HCT116 (cell line): ENCODE results near the gene CES1. TPM values are rescaled to one million over a fixed set of nuclear protein-coding genes. Genes with fewer than 3 reads are reported as not detected.
"Not testable (repeated sequence)": the region's sequence is repeated elsewhere in the genome, so short reads cannot be mapped to it uniquely, and the experiment has no call there.

ENCODE experiments used
- ATAC-seq: fragments of 200-7000 bp; cut with Tn5 transposase; 2 replicates; pipeline ENCODE4 v1.9.1; 2020; ENCODE audit warnings: mild to moderate bottlenecking, moderate library complexity
- BruUV-seq: library from RNA; stranded (reverse); fragments of 400-500 nt; replicated peaks from 2 replicates; lab custom pipeline; 2021; lab: Mats Ljungman, UMichigan
- CTCF ChIA-PET: fragments of 300-600 bp; sonication (Branson Sonifier 250); formaldehyde crosslinking; loops from one replicate; lab custom pipeline; 2021; ENCODE audit warnings: antibody characterized with exemption; lab: Charles Lee
- POLR2A ChIA-PET: fragments of 300-600, 350-600 bp; sonication (Branson Sonifier 250); formaldehyde crosslinking; loops from one replicate; lab custom pipeline; 2021; ENCODE audit warnings: antibody characterized with exemption; lab: Charles Lee
- RAD21 ChIA-PET, 2 experiments: fragments of 300-600 bp; sonication (Branson Sonifier 250); formaldehyde crosslinking; loops; one replicate each; lab custom pipeline; 2023; ENCODE audit warnings: low total read pairs in 2 of 2; ENCODE audit not compliant: uncharacterized antibody in 2 of 2, unreplicated experiment in 2 of 2, low non-redundant PET in 1 of 2; lab: Charles Lee
- DNase-seq: peaks from one replicate; pipeline ENCODE4 v3.0.0-alpha.2; 2010; ENCODE audit warnings: low read depth, low spot score
- H2AFZ ChIP-seq: fragments of 200-600 bp; shearing (Covaris generic), sonication (generic); 2 replicates; pipeline ENCODE4 v1.6.1; 2017; ENCODE audit warnings: low read depth, mixed run types, mixed read lengths, antibody characterized with exemption, low read length; ENCODE audit not compliant: poor library complexity, severe bottlenecking
- H3K27ac ChIP-seq: 2 replicates; pipeline ENCODE4 v1.5.1; 2012; ENCODE audit warnings: low read depth, low read length
- H3K27me3 ChIP-seq: fragments of 200-600 bp; sonication (generic); 2 replicates; pipeline ENCODE4 v1.6.1; 2016; ENCODE audit warnings: mixed run types, low read length, mixed read lengths; ENCODE audit not compliant: insufficient read depth
- H3K36me3 ChIP-seq, 2 experiments: fragments of 200-500 bp in 1 of 2; fragments of 200-600 bp in 1 of 2; sonication (Bioruptor generic) in 1 of 2; sonication (generic) in 1 of 2; 2 replicates each; pipeline versions ENCODE4 v1.5.1 to v1.6.1; 2014 to 2016; ENCODE audit warnings: low read length in 2 of 2, inconsistent platforms in 1 of 2, mixed read lengths in 1 of 2, mixed run types in 1 of 2; ENCODE audit not compliant: insufficient read depth in 2 of 2, control insufficient read depth in 1 of 2
- H3K4me1 ChIP-seq, 2 experiments: fragments of 200-600 bp in 1 of 2; sonication (generic) in 1 of 2; 2 replicates each; pipeline versions ENCODE4 v1.5.1 to v1.6.1; 2012 to 2017; ENCODE audit warnings: low read length in 2 of 2, inconsistent platforms in 1 of 2, mild to moderate bottlenecking in 1 of 2, mixed read lengths in 1 of 2, mixed run types in 1 of 2, moderate library complexity in 1 of 2; ENCODE audit not compliant: insufficient read depth in 2 of 2, control insufficient read depth in 1 of 2
- H3K4me2 ChIP-seq: fragments of 200-600 bp; sonication (generic); 2 replicates; pipeline ENCODE4 v1.6.1; 2017; ENCODE audit warnings: mixed run types, low read length, mixed read lengths
- H3K4me3 ChIP-seq, 2 experiments: fragments of 200-600 bp in 1 of 2; sonication (generic) in 1 of 2; replicated peaks in 1 of 2; 2 replicates each; pipeline ENCODE4 v1.5.1; 2011 to 2016; ENCODE audit warnings: low read length in 2 of 2, control low read depth in 1 of 2, low read depth in 1 of 2, mild to moderate bottlenecking in 1 of 2, mixed read lengths in 1 of 2, mixed run types in 1 of 2
- H3K79me2 ChIP-seq: fragments of 200-600 bp; sonication (generic); 2 replicates; pipeline ENCODE4 v1.6.1; 2017; ENCODE audit warnings: mild to moderate bottlenecking, mixed run types, low read length, moderate library complexity, mixed read lengths; ENCODE audit not compliant: insufficient read depth
- H3K9ac ChIP-seq: fragments of 200-600 bp; sonication (generic); 2 replicates; pipeline ENCODE4 v1.6.1; 2016; ENCODE audit warnings: low read length, mixed read lengths
- H3K9me2 ChIP-seq: fragments of 200-600 bp; sonication (generic), shearing (Covaris generic); 2 replicates; pipeline ENCODE4 v1.6.1; 2017; ENCODE audit warnings: mixed run types, mild to moderate bottlenecking, moderate library complexity; ENCODE audit not compliant: insufficient read depth
- H3K9me3 ChIP-seq, 2 experiments: fragments of 200-500 bp in 1 of 2; fragments of 200-600 bp in 1 of 2; sonication (Bioruptor generic) in 1 of 2; sonication (generic) in 1 of 2; 2 replicates each; pipeline ENCODE4 v1.6.1; 2014 to 2017; ENCODE audit warnings: low read length in 2 of 2, mixed read lengths in 2 of 2, inconsistent platforms in 1 of 2, low read depth in 1 of 2, mild to moderate bottlenecking in 1 of 2, mixed run types in 1 of 2, moderate library complexity in 1 of 2; ENCODE audit not compliant: control insufficient read depth in 1 of 2, insufficient read depth in 1 of 2
- H4K20me1 ChIP-seq: fragments of 200-600 bp; sonication (generic), shearing (Covaris generic); 2 replicates; pipeline ENCODE4 v1.6.1; 2017; ENCODE audit warnings: mixed run types, mild to moderate bottlenecking, moderate library complexity; ENCODE audit not compliant: insufficient read depth
- MAX ChIP-seq: IDR thresholded peaks from 2 replicates; pipeline ENCODE4 v1.6.1; 2012
- POLR2A ChIP-seq: IDR thresholded peaks from 2 replicates; pipeline ENCODE4 v1.7.0; 2011; ENCODE audit warnings: borderline replicate concordance; ENCODE audit not compliant: insufficient read depth, insufficient read length; ENCODE audit errors: extremely low read depth
- RAD21 ChIP-seq: IDR thresholded peaks from 2 replicates; pipeline ENCODE4 v1.6.1; 2012; ENCODE audit warnings: low read depth, mild to moderate bottlenecking
- SP1 ChIP-seq: IDR thresholded peaks from 2 replicates; pipeline ENCODE4 v1.6.1; 2012; ENCODE audit warnings: low read depth
- intact Hi-C: fragments of 100-400 bp; cut with micrococcal nuclease; formaldehyde crosslinking; loops from 2 replicates; pipeline ENCODE4 v1.10.0; 2022
- total RNA-seq: library from RNA; stranded (reverse); gene quantifications from one replicate; pipeline ENCODE4 v1.2.1, GENCODE V29; 2021; ENCODE audit not compliant: unreplicated experiment
- TF ChIP-seq, protein P1 (sequence below): IDR thresholded peaks from 2 replicates; pipeline ENCODE4 v1.6.1; 2011; ENCODE audit warnings: mild to moderate bottlenecking, low read length, moderate library complexity; ENCODE audit not compliant: insufficient replicate concordance; ENCODE audit errors: extremely low read depth
- TF ChIP-seq, protein P2 (sequence below), 3 experiments: fragments of 200-600 bp in 1 of 3; sonication (generic) in 1 of 3; IDR thresholded peaks in 2 of 3; conservative IDR thresholded peaks in 1 of 3; 2 replicates each; pipeline ENCODE4 v1.5.1; 2012 to 2017; ENCODE audit warnings: low read depth in 2 of 3, low read length in 2 of 3, antibody characterized with exemption in 1 of 3, borderline replicate concordance in 1 of 3, control low read depth in 1 of 3, mild to moderate bottlenecking in 1 of 3, mixed read lengths in 1 of 3, mixed run types in 1 of 3, moderate library complexity in 1 of 3; ENCODE audit not compliant: insufficient read depth in 1 of 3

The CES1 gene
- total RNA-seq, 1 experiment from 2014 or later: 1.8 TPM

GRCh38 chr16:55817236-55817912, 15.5 kb downstream of the CES1 start (continued):
- TF ChIP-seq, protein P1, sequence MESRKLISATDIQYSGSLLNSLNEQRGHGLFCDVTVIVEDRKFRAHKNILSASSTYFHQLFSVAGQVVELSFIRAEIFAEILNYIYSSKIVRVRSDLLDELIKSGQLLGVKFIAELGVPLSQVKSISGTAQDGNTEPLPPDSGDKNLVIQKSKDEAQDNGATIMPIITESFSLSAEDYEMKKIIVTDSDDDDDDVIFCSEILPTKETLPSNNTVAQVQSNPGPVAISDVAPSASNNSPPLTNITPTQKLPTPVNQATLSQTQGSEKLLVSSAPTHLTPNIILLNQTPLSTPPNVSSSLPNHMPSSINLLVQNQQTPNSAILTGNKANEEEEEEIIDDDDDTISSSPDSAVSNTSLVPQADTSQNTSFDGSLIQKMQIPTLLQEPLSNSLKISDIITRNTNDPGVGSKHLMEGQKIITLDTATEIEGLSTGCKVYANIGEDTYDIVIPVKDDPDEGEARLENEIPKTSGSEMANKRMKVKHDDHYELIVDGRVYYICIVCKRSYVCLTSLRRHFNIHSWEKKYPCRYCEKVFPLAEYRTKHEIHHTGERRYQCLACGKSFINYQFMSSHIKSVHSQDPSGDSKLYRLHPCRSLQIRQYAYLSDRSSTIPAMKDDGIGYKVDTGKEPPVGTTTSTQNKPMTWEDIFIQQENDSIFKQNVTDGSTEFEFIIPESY: no peak
- TF ChIP-seq SP1 (no peak), RAD21 (no peak), MAX (no peak), POLR2A (no peak)
- TF ChIP-seq, protein P2, sequence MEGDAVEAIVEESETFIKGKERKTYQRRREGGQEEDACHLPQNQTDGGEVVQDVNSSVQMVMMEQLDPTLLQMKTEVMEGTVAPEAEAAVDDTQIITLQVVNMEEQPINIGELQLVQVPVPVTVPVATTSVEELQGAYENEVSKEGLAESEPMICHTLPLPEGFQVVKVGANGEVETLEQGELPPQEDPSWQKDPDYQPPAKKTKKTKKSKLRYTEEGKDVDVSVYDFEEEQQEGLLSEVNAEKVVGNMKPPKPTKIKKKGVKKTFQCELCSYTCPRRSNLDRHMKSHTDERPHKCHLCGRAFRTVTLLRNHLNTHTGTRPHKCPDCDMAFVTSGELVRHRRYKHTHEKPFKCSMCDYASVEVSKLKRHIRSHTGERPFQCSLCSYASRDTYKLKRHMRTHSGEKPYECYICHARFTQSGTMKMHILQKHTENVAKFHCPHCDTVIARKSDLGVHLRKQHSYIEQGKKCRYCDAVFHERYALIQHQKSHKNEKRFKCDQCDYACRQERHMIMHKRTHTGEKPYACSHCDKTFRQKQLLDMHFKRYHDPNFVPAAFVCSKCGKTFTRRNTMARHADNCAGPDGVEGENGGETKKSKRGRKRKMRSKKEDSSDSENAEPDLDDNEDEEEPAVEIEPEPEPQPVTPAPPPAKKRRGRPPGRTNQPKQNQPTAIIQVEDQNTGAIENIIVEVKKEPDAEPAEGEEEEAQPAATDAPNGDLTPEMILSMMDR (IDR thresholded peaks at IDR 0.05 in 2 of 3, conservative IDR thresholded peaks at IDR 0.05 in 1 of 3; ENCODE audit: borderline replicate concordance in 1 of 3, insufficient read depth in 1 of 3, low read depth in 2 of 3, low read length in 2 of 3): no peak

- H2AFZ ChIP-seq, CTCF ChIA-PET, H4K20me1 ChIP-seq, H3K4me1 ChIP-seq, H3K36me3 ChIP-seq, BruUV-seq, RAD21 ChIA-PET, H3K9me3 ChIP-seq, H3K4me2 ChIP-seq, H3K9ac ChIP-seq, H3K79me2 ChIP-seq, POLR2A ChIA-PET, ATAC-seq, H3K27ac ChIP-seq, intact Hi-C loops, H3K9me2 ChIP-seq, DNase-seq, H3K4me3 ChIP-seq: not testable (repeated sequence)
- H3K27me3 ChIP-seq: peaks cover 62% of the 10 kb centered on the region
Measured at GRCh38 chr16:55816222-55816621, 16.7 kb downstream of the CES1 start.
